Lower lobe of right lung (tissue), 2 donors: ENCODE results near the gene ASPDH. TPM values are rescaled to one million over a fixed set of nuclear protein-coding genes. Genes with fewer than 3 reads are reported as not detected.

Source experiments
- ATAC-seq, 2 donors: fragments of 200-7000 bp; cut with Tn5 transposase; one replicate each; pipeline ENCODE4 v1.9.1; 2020 to 2022; ENCODE audit warnings: mild to moderate bottlenecking in 2 of 2, moderate library complexity in 2 of 2
- DNase-seq: peaks from one replicate; pipeline ENCODE4 v3.0.0-alpha.2; 2020
- H3K27ac ChIP-seq: fragments of 200-600 bp; one replicate; pipeline ENCODE4 v1.8.0; 2022
- H3K27me3 ChIP-seq: fragments of 200-600 bp; one replicate; pipeline ENCODE4 v1.8.0; 2022; ENCODE audit warnings: low read depth
- H3K36me3 ChIP-seq: fragments of 200-600 bp; one replicate; pipeline ENCODE4 v1.8.0; 2022; ENCODE audit warnings: mild to moderate bottlenecking
- H3K4me1 ChIP-seq: fragments of 200-600 bp; one replicate; pipeline ENCODE4 v1.8.0; 2022
- H3K4me3 ChIP-seq: fragments of 200-600 bp; one replicate; pipeline ENCODE4 v1.8.0; 2022; ENCODE audit warnings: mild to moderate bottlenecking
- H3K9me3 ChIP-seq: fragments of 200-600 bp; one replicate; pipeline ENCODE4 v1.8.0; 2022
- intact Hi-C: fragments of 100-400 bp; cut with DNase I; formaldehyde crosslinking; loops from one replicate; pipeline ENCODE4 v1.11.0; 2022
- total RNA-seq: library from RNA; stranded (reverse); fragmentation: NEBNext Ultra II Directional; extraction: Animal tissue kit (Norgen Biotek cat#: 25700); gene quantifications from one replicate; pipeline ENCODE4 v1.2.1, GENCODE V29; 2021
- TF ChIP-seq, protein P1 (sequence below): fragments of 200-600 bp; IDR thresholded peaks from one replicate; pipeline ENCODE4 v1.8.0; 2022; ENCODE audit warnings: antibody characterized with exemption, mild to moderate bottlenecking
- donor health status: DM: no; HTN: yes; CAD: no; lungs with severe emphysema.

The ASPDH gene
- total RNA-seq, 1 donor from 2014 or later = not detected

- intact Hi-C loops = no loop called here
- no peaks in the 10 kb centered on the region for H3K4me1 ChIP-seq
- peak overlapping the region; percentile 27 for H3K4me3 ChIP-seq
- H3K9me3 ChIP-seq = no peaks in the 10 kb centered on the region
- ATAC-seq (no peak), DNase-seq (no peak)
- TF ChIP-seq, protein P1, sequence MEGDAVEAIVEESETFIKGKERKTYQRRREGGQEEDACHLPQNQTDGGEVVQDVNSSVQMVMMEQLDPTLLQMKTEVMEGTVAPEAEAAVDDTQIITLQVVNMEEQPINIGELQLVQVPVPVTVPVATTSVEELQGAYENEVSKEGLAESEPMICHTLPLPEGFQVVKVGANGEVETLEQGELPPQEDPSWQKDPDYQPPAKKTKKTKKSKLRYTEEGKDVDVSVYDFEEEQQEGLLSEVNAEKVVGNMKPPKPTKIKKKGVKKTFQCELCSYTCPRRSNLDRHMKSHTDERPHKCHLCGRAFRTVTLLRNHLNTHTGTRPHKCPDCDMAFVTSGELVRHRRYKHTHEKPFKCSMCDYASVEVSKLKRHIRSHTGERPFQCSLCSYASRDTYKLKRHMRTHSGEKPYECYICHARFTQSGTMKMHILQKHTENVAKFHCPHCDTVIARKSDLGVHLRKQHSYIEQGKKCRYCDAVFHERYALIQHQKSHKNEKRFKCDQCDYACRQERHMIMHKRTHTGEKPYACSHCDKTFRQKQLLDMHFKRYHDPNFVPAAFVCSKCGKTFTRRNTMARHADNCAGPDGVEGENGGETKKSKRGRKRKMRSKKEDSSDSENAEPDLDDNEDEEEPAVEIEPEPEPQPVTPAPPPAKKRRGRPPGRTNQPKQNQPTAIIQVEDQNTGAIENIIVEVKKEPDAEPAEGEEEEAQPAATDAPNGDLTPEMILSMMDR = no peak
- peaks cover 54% of the 10 kb centered on the region for H3K27me3 ChIP-seq
- no peaks in the 10 kb centered on the region for H3K36me3 ChIP-seq
- no peak overlapping the region for H3K27ac ChIP-seq
Observed at GRCh38 chr19:50550594-50550966, 36.9 kb upstream of the ASPDH start.

DNA sequence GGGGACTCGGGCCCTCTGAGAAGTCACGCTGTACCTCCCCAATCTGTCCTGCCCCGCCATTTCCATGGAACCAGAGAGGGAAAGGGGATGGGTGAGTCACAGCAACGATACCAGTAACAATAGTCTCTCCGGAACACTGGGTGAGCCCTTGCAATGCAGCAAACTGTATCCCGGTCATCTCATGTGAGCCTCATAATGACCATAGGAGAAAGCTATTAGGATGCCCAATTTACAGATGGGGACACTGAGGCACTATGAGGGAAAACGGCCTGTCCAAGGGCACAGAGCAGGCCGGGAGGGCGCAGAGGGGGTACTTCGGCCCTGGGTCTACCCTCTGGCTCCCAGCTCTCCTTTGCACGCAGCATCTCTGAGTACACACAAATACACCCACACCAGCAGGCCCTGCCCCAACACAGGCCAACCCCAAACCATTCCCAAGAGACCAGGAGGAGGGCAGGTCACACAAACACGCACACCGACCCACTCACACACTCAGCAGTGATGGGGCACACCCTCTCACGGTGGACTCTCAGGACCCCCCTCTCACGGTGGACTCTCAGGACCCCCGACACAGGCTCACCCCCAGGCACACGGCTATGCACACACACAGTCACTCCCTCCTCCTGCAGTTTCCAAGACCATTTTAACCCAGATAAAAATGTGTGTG is 36.3 kb upstream of the ASPDH start:
- no peak overlapping the region for H3K27ac ChIP-seq
- H3K36me3 ChIP-seq = no peaks in the 10 kb centered on the region
- no peak overlapping the region for H3K4me3 ChIP-seq
- H3K9me3 ChIP-seq = no peaks in the 10 kb centered on the region
- TF ChIP-seq, protein P1 = no peak
- no peak for ATAC-seq
- no peak for DNase-seq
- H3K27me3 ChIP-seq = peaks cover 52% of the 10 kb centered on the region
- intact Hi-C loops = no loop called here
- H3K4me1 ChIP-seq = no peaks in the 10 kb centered on the region

DNA sequence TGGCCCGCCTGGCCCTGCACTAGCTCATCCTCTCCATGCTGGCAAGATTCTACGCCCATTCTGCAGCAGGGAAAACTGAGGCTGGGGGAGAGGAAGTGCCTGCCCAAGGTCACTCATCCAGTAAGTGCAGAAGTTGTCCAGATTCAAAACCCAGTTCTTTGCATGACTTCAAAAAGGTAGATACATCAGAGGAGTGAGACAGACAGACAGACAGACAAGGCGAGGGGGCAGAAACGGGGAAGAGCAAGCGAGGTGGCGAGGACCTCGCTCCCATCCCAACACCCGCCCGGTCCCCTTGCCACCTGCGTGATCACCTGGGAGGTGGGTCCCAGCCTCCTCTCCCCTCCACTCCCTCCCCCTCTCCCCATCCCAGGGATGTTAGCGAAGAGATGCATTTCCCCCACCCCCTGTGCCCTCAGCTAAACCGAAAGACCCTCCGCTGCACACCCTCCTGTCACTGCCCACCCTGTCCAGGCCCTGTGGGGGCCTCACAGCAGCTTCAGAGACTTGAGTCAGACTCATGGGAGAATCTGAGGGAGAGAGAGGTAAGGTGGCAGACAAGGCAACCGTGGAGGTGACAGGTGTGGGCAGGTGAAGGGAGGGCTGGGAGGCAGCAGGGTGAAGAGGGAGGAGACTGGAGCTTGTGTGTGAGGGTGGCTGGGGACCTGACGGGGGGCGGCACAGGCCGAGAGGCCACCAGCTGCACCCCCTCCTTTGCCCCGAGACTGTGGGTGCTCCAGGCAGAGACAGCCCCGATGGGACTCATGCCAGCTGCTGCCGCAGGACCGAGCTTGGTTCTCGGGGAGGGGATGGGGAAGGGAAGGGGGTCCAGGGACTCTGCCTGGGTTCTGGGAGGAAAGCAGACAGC is 35.6 kb upstream of the ASPDH start:
- Histone ChIP-seq H3K4me1 (no peaks in the 10 kb centered on the region), H3K27me3 (peaks cover 45% of the 10 kb centered on the region), H3K27ac (no peak overlapping the region), H3K9me3 (no peaks in the 10 kb centered on the region), H3K36me3 (no peaks in the 10 kb centered on the region), H3K4me3 (no peak overlapping the region)
- intact Hi-C loops = no loop called here
- TF ChIP-seq, protein P1 = no peak
- ATAC-seq = no peak
- DNase-seq = no peak

- intact Hi-C loops = no loop called here
- TF ChIP-seq, protein P1 = no peak
- Histone ChIP-seq H3K27ac (no peak overlapping the region), H3K27me3 (peaks cover 38% of the 10 kb centered on the region), H3K36me3 (no peaks in the 10 kb centered on the region), H3K4me1 (no peaks in the 10 kb centered on the region), H3K4me3 (no peak overlapping the region), H3K9me3 (no peaks in the 10 kb centered on the region)
- DNase-seq (no peak), ATAC-seq (peak in 1 of 2 donors; percentile 7)
Observed at GRCh38 chr19:50548191-50549058, 34.7 kb upstream of the ASPDH start.

GRCh38 chr19:50547385-50548190 is 33.9 kb upstream of the ASPDH start:
- Histone ChIP-seq H3K4me1 (no peaks in the 10 kb centered on the region), H3K36me3 (no peaks in the 10 kb centered on the region), H3K4me3 (no peak overlapping the region), H3K27ac (no peak overlapping the region), H3K9me3 (no peaks in the 10 kb centered on the region), H3K27me3 (peaks cover 30% of the 10 kb centered on the region)
- DNase-seq = no peak
- TF ChIP-seq, protein P1 = no peak
- ATAC-seq = no peak
- intact Hi-C loops = no loop called here
